ENCODE data around the gene CCDC148.

The CCDC148 gene

DNA sequence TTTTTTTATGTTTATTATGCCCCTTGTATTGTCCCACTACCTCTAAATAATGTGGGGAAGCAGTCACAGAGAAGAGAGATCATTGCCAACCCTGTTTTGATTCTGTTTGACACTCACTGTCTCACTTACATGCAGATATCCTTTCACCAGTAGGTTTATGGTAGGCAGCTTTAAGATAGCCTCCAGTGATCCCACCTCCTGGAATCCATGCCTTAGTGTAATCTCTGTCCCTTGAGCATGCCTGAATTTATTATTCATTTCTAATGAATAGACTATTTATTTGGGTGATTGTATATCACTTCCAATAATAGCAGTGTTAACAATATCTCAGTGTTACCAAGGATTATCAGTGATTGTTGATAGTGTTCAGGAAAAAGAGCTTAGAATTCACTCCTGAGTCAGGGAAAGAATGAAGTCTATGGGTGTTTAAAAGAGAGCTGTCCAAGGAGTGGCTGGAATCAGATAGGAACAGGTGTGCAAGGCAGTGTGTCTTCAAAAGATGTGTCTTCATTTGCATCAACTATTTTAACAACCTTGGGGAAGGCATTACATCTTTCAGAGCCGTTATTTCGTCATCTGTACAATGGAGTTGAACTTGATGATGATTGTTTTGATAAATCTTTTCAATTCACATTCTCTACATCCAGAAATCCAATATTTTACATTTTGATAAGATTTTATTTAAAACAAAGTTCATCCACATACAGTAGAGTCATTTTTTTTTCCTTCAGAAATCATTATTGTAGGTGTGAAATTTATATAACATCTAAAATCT is 32.1 kb upstream of the CCDC148 start:
- Histone ChIP-seq H3K36me3 (no peaks in the 10 kb centered on the region), H3K4me3 (ENCODE audit: low read depth in 1 of 2, low read length in 1 of 2) (no peak overlapping the region), H3K4me1 (ENCODE audit: control insufficient read depth in 1 of 2, insufficient read depth in 1 of 2, low read depth in 1 of 2, low read length in 1 of 2) (peaks cover 7% of the 10 kb centered on the region in 2 experiments), H3K9me3 (no peaks in the 10 kb centered on the region), H3K27me3 (no peaks in the 10 kb centered on the region), H3K27ac (no peak overlapping the region)
- TF ChIP-seq, protein P1, sequence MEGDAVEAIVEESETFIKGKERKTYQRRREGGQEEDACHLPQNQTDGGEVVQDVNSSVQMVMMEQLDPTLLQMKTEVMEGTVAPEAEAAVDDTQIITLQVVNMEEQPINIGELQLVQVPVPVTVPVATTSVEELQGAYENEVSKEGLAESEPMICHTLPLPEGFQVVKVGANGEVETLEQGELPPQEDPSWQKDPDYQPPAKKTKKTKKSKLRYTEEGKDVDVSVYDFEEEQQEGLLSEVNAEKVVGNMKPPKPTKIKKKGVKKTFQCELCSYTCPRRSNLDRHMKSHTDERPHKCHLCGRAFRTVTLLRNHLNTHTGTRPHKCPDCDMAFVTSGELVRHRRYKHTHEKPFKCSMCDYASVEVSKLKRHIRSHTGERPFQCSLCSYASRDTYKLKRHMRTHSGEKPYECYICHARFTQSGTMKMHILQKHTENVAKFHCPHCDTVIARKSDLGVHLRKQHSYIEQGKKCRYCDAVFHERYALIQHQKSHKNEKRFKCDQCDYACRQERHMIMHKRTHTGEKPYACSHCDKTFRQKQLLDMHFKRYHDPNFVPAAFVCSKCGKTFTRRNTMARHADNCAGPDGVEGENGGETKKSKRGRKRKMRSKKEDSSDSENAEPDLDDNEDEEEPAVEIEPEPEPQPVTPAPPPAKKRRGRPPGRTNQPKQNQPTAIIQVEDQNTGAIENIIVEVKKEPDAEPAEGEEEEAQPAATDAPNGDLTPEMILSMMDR (IDR thresholded peaks at IDR 0.05), result no peak

DNA sequence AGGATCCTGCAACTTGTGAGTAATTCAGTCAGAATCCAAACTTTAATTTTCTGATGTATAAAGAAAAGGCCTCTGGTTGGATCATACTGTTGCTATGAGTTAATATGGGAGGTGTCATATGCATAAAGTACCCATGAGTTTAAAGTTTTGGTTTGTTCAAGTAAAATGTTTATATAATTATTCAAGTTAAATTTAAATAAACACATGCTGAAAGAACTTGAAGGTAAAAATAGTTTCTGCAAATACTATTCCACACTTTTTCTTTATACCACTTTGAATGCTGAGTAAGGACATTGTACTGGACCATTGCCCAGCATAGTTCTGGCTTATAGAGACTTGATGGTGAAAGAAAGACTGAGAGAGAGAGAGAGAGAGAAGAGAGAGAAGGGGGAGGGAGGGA is 30.9 kb upstream of the CCDC148 start:
- Histone ChIP-seq H3K36me3 (no peaks in the 10 kb centered on the region), H3K9me3 (no peaks in the 10 kb centered on the region), H3K4me3 (ENCODE audit: low read depth in 1 of 2, low read length in 1 of 2) (no peak overlapping the region), H3K4me1 (ENCODE audit: control insufficient read depth in 1 of 2, insufficient read depth in 1 of 2, low read depth in 1 of 2, low read length in 1 of 2) (peaks cover 7% of the 10 kb centered on the region in 2 experiments), H3K27me3 (no peaks in the 10 kb centered on the region), H3K27ac (no peak overlapping the region)
- TF ChIP-seq, protein P1 (IDR thresholded peaks at IDR 0.05), result no peak

DNA sequence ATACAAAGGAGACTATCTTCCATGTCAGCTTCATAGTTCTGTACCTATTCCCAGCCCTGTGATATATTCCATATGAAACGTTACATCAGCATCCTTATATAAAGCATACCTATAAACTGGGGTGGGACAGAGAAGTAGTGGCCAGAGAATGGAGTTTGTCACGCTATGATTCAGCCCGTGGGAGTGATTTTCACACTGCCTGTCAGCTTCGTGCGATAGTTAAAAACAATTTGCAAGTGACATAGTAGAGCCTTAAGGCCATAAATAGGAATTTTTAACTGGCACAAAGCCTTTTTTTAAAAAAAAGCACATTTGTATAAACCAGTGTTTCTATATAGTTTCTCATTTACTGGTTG is 30.4 kb upstream of the CCDC148 start:
- H3K27ac ChIP-seq, result no peak overlapping the region

DNA sequence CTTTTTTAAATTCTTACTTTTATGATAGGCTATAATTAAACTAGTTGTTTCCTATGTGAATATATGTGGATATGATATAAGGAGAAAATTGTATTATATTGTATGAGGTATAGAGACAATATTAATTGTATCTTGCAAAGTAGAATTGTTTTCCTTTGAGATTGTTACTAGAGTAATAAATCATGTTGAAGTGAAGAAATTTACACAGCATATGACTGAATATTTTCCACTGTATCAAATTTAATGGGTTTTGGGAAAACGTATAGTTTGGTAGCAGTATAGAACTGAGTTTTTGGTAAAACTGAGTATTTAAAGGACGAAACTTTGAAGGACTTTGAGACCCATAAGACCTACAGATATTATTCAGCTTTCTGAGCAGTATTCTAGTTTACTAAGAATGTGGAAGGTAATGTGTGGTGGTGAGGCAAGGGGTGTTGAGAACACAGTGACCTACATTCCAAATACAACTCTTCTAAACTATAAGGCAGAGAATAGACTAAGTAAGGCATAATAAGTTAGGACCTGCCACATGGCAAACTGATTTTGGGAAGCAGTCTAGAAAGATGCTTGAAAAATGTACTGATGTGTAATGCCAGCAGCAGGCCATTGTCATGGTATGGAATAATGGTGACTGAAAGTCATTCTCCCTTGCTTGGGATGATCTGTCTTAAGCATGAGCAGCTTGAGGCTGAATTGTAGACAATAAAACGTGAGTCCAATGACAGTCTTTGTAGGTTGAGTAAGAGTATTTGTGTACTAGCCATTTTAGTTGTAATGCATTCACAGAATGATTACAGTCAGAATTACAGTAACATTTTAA is 29.8 kb upstream of the CCDC148 start:
- H3K4me3 ChIP-seq (ENCODE audit: low read depth in 1 of 2, low read length in 1 of 2), result no peak overlapping the region
- H3K9me3 ChIP-seq, result no peaks in the 10 kb centered on the region
- TF ChIP-seq, protein P1 (IDR thresholded peaks at IDR 0.05), result no peak
- no peaks in the 10 kb centered on the region for H3K36me3 ChIP-seq
- H3K4me1 ChIP-seq (ENCODE audit: control insufficient read depth in 1 of 2, insufficient read depth in 1 of 2, low read depth in 1 of 2, low read length in 1 of 2), result peaks cover 7% of the 10 kb centered on the region in 2 experiments
- H3K27me3 ChIP-seq, result no peaks in the 10 kb centered on the region
- H3K27ac ChIP-seq, result no peak overlapping the region

More for the DNA sequence above, 30.4 kb upstream of the CCDC148 start:
- Histone ChIP-seq H3K36me3 (no peaks in the 10 kb centered on the region), H3K9me3 (no peaks in the 10 kb centered on the region), H3K4me3 (ENCODE audit: low read depth in 1 of 2, low read length in 1 of 2) (no peak overlapping the region), H3K4me1 (ENCODE audit: control insufficient read depth in 1 of 2, insufficient read depth in 1 of 2, low read depth in 1 of 2, low read length in 1 of 2) (peaks cover 7% of the 10 kb centered on the region in 2 experiments), H3K27me3 (no peaks in the 10 kb centered on the region)
- TF ChIP-seq, protein P1 (IDR thresholded peaks at IDR 0.05), result no peak

DNA sequence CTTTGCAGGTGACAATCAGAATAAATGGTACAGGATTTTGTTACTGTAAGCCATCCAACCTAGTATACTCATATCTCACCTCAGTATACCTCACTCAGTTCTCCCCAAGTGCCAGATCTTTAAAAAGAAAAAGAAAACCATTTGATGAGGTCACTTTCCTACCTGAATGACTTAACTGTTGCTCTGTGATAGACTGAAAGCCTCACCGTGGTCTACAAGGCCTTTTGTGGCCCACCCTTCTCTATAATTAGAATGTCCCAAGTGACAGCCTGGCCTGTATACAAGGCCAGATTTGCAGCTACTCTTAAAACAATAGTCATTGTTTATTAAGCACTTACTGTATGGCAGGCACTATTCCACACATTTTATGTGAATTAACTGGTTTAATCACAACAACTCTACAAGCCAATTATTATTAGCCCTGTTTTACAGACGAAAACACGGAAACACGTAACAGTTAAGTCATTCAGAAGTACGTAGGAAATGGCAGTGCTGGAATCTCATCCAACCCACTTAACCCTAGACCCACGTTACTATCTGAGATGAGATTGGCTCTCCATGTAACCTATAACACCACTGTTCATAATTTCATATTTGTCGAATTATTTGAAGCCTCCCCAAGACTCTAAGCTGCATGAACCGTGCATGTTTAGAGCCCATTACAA is 28.5 kb upstream of the CCDC148 start:
- Histone ChIP-seq H3K9me3 (no peaks in the 10 kb centered on the region), H3K4me1 (ENCODE audit: control insufficient read depth in 1 of 2, insufficient read depth in 1 of 2, low read depth in 1 of 2, low read length in 1 of 2) (peaks cover 7% of the 10 kb centered on the region in 2 experiments), H3K27ac (no peak overlapping the region), H3K36me3 (no peaks in the 10 kb centered on the region), H3K27me3 (no peaks in the 10 kb centered on the region), H3K4me3 (ENCODE audit: low read depth in 1 of 2, low read length in 1 of 2) (no peak overlapping the region)
- TF ChIP-seq, protein P1 (IDR thresholded peaks at IDR 0.05), result no peak
